Stromal cell of bone marrow (primary cell): Measurements from ENCODE around the gene DRC7.
A peak's percentile ranks its signal among the peaks of the same experiment; 100 is the strongest.
"Not testable (repeated sequence)": the region's sequence is repeated elsewhere in the genome, so short reads cannot be mapped to it uniquely, and the experiment has no call there.

Source experiments
- DNase-seq: peaks from one replicate; pipeline ENCODE4 v3.0.0-alpha.2; 2012; ENCODE audit warnings: low read depth

DRC7 gene

DNA sequence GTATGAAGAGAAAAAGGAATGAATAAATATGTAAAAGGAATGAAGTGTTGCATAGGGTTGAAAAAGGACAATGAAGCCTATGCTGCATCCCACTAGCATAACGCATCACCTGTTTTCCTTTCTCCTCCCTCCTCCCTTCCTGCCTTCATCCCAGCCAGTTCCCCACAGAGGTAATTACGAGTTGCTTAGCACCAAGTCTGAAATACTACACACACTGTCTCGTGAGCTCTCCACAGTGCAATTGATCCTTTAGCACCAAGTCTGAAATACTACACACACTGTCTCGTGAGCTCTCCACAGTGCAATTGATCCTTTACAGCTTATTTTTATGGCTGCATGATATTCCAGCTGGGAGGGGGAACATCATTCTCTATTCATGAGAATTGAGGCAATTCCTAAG, 1.1 kb upstream of the DRC7 start:
- DNase-seq: no peak

DNA sequence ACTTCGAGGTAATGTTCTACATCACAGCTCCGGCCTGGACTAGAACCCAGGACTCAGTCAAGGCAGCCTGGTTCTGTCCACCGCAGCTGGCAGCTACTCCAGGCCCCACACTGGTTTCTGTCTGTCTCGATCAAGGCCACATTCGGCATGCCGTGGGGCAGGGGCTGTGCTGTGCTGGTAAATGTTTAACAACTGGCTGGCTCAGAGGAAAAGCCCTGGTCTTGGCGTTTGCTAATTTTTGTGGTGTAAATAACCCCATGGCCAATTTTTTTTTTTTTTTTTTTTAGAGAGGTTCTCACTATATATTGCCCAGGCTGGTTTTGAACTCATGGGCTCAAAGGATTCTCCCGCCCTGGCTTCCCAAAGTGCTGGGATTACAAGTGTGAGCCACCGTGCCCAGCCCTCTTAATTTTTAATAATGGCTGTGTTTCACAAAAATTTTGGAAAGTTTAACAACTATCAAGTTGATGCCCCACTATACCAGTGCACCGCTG, 328 bp upstream of the DRC7 start:
- no peak for DNase-seq

- DNase-seq: no peak
Observed at GRCh38 chr16:57695680-57696069, 1.1 kb downstream of the DRC7 start.

DNA sequence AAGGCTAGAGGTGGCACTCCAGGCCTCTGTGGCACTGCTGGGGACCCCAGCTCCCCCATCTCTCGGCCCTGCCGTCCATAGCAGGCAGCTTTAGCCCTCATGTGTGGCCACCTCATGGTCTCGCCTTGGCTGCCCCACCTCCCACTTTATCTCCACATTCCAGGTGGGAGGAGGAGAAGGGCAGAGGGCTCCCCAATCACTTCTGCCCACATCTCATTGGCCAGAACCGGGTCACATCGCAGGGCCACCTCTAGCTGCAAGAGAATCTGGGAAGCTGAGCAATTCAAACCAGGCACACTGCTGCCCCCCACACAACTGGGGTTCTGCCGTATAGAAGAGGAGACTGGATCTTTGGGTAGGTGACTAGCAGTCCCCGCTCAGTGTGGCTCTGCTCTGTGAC, 1.6 kb downstream of the DRC7 start:
- no peak for DNase-seq

GRCh38 chr16:57697896-57698537, 3.4 kb downstream of the DRC7 start:
- no peak for DNase-seq

GRCh38 chr16:57698812-57699405, 4.3 kb downstream of the DRC7 start:
- DNase-seq: no peak

DNA sequence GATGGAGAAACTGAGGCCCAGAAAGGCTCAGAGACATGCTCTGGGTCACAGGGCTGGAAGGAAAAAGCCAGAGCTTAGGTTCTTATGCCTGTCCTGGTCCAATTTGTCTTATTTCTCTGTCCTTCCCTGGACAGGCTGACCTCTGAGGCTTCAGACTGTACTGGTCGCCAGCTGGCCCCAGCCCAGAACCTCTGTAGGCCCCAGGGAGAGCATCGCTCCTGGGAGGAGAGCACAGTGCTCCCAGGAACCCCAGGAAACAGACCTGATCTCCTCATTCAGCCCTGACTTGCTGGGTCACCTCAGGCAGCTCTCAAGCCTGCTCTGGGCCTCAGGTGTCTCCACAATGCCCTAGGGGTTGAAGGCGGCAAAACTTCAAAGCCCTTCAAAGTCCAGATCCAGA, 4.9 kb downstream of the DRC7 start:
- DNase-seq: no peak

GRCh38 chr16:57699899-57700298, 5.3 kb downstream of the DRC7 start:
- DNase-seq: no peak

- no peak for DNase-seq
Observed at GRCh38 chr16:57700781-57701551, 6.4 kb downstream of the DRC7 start.

GRCh38 chr16:57701759-57702371, 7.3 kb downstream of the DRC7 start:
- DNase-seq: peak; percentile 6

DNA sequence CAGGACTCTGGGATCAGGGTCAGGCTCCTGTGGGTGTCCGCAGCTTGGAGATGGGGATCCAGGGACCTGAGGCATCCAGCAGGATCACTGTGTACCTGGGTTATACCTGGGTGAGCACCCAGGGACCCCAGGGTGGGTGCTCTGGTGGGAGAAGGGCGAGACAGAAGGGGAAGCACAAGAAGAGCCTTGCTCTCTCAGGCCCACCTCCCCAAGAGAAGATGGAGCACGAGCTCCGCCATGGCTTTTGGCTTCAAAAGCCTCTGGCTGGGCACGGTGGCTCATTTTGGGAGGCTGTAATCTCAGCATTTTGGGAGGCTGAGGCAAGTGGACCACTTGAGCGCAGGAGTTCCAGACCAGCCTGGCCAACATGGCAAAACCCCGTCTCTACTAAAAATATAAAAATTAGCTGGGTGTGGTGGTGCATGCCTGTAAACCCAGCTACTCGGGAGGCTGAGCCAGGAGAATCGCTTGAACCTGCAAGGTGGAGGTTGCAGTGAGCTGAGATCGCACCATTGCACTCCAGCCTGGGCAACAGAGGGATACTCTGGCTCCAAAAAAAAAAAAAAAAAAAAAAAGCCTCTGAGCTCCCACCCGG, 8.9 kb downstream of the DRC7 start:
- no peak for DNase-seq

GRCh38 chr16:57704011-57704904, 9.7 kb downstream of the DRC7 start:
- no peak for DNase-seq

DNA sequence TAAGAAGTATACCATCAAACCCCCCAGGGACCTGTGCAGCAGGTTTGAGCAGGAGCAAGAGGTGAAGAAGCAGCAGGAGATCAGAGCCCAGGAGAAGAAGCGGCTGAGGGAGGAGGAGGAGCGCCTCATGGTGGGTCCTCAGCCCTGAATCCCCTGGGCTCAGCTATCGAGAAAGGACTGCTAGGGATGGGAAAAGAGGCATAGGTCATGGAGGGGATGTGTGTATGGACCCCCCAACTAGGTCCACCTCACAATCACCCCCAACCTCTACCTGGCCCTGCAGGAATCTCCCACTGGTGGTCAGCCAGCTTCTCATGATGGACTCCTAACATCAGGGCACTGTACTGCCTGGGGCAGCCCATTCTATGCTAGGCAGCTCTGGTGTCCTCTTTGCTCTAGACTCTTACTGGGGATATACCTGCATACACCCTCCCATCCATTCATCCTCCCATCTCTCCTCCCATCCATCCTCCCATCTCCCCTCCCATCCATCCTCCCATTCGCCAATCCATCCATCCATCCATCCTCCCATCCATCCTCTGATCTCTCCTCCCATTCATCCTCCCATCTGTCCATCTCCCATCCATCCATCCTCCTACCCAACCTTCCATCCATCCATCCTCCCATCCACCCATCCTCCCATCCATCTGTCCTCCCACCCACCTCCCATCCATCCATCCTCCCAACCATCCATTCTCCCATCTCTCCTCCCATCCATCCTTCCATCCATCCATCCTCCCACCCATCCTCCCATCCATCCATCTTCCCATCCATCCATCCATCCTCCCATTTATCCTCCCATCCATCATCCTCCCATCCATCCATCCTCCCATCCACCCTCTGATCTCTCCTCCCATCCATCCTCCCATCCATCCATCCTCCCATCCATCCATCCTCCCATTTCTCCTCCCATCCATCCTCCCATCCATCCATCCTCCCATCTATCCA, 10.6 kb downstream of the DRC7 start:
- no peak for DNase-seq

DNA sequence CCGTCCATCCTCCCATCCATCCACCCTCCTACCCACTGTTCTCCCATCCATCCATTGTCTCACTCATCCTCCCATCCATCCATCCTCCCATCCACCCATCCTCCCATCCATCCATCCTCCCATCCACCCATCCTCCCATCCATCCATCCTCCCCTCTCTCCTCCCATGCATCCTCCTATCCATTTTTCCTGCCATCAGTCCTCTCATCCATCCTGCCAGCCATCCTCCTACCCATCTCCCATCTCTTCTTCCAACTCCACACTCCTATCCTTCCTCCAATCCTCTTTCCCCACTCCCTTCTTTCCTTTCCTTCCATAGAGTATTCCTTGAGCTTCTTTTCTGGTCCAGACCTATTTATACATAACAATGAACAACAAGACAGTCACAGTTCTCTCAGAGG, 12.1 kb downstream of the DRC7 start:
- DNase-seq: no peak

DNA sequence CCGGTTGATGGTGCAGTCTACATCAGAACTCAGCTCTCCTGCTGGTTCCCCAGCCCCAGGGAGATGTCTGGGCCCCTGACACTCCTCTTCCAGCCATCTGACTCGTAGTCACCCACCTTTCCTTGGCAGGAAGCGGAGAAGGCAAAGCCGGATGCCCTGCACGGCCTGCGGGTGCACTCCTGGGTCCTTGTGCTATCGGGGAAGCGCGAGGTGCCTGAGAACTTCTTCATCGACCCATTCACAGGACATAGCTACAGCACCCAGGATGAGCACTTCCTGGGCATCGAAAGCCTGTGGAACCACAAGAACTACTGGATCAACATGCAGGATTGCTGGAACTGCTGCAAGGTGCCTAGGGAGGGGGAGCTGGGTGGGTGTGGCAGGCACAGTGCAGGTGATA, 12.7 kb downstream of the DRC7 start:
- DNase-seq: no peak

DNA sequence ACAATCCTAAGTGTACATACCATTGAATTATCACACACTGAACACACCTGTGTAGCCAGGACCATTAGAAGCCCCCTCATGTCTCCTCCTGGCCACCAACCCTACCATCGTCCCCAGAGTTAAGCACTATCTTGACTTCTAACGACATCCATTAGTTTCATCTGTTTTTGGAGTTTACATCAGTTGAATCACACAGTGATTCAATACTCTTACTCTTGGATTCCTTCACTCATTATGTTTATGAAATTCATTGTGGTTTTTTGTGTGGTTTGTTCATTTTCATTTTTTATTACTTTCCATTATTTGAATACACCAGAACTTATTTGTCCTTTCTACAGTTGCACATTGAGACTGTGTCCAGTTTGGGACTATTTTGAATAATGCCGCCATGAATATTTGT, 13.6 kb downstream of the DRC7 start:
- no peak for DNase-seq

- no peak for DNase-seq
Observed at GRCh38 chr16:57709663-57710062, 15.1 kb downstream of the DRC7 start.

- no peak for DNase-seq
Observed at GRCh38 chr16:57711346-57711745, 16.7 kb downstream of the DRC7 start.

- no peak for DNase-seq
Observed at GRCh38 chr16:57711993-57712392, 17.4 kb downstream of the DRC7 start.

- not testable (repeated sequence) for DNase-seq
Observed at GRCh38 chr16:57712569-57712968, 18.0 kb downstream of the DRC7 start.
